HG03064 (cell line): ENCODE data around the gene AGFG1.

ENCODE experiments used
- ATAC-seq: cut with Tn5 transposase; IDR thresholded peaks from one replicate; pipeline ENCODE4 v1.9.1; 2021; ENCODE audit warnings: low read depth; ENCODE audit not compliant: unreplicated experiment

Gene AGFG1, protein sequence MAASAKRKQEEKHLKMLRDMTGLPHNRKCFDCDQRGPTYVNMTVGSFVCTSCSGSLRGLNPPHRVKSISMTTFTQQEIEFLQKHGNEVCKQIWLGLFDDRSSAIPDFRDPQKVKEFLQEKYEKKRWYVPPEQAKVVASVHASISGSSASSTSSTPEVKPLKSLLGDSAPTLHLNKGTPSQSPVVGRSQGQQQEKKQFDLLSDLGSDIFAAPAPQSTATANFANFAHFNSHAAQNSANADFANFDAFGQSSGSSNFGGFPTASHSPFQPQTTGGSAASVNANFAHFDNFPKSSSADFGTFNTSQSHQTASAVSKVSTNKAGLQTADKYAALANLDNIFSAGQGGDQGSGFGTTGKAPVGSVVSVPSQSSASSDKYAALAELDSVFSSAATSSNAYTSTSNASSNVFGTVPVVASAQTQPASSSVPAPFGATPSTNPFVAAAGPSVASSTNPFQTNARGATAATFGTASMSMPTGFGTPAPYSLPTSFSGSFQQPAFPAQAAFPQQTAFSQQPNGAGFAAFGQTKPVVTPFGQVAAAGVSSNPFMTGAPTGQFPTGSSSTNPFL

DNA sequence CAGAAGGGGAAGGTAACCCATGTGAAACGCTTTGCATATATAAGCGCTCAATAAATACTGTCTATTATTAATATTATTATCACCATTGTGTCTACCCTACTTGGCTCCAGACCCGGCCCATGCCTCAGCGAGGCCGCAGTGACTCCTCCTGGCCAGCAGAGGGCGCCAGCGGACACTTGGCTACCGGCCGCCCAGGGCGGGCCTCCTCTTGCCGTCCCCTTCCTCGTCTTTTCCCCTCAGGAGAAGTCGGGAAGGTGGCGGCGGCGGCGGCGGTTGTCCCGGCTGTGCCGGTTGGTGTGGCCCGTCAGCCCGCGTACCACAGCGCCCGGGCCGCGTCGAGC, at the start of gene AGFG1:
Gene AGFG1 (plus strand): TSS at position 233 of the 341 bp plus-strand sequence. CDS start 266 bp downstream, outside the sequence.
- ATAC-seq = peak; percentile 89

DNA sequence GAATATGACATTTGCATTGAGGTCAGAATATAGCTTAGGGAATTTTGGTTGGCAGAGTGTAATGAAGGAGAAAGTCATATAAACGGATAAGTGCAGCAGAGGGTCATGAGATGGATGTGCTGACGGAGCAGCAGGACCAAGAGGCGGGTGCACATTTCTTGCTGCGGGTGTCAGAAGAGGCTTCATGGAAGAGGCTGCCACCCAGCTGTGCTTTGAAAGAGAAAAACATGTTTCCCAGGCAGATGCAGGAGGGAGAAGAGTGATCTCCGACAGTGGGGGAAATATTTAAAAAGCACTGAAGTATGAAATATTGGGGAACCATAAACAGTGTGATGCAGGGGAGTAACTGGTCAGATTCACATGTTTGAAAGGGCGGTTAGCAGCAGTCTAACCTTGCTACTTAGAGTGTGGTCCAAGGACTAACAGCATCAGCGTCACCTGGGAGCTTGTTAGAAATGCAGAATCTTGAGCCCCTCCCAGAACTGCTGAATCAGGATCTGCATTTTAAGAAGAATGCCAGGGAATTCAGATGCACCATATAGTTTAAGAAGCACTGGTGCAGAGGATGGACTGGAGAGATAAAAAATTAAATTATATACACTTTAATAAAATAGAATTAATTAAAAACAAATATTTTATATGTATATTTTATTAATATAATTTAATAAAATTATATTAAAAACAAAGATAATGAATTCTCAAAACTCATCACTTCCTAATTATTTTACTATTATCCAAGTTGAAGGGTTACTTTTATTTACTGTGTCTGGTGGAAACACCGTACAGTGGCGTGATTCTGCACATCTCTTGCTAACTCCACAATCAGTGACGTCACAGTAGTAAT, 48.1 kb upstream of the AGFG1 start:
- ATAC-seq = no peak

DNA sequence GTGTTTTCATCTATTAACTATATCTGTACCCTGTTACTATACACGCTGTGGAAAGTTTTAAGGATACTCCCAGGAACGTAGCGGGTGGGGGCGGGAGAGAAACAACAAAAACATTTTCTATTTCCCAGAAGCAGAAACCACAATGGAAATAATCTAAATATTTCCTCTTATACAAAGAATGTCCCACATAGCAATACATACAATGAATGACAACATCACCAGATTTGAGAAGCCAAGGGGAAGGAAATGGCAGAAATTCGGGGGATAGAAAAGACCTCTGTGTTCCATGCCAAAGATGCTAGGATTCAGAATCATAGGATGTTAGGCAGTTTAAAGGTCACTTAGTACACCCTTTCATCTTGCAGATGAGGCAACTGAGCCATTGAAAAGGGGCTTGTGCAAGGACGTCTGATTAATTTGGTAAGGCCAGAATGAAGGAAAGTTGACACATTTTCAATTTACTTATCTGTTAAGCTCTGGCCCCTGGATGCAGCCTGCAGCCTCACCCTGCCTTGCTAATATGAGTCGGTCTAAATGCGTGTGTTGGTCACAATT, 43.1 kb upstream of the AGFG1 start:
- no peak for ATAC-seq

DNA sequence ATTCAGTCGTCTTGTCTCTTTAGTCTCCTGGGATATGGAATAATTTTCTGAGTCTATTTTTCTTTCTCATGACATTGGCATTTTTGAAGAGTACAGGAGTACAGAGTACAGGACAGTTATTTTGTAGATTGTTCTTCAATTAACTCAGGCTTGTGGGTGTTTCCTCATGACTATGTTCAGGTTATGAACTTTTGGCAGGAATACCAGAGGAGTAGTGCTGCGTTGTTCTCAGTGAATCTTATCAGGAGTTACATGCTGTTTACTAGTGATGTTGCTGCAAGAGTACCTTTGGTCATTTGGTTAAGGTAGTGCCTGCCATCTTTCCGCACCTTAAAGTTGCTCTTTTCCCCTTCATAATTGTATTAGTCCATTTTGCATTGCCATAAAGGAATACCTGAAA, 41.3 kb upstream of the AGFG1 start:
- no peak for ATAC-seq

DNA sequence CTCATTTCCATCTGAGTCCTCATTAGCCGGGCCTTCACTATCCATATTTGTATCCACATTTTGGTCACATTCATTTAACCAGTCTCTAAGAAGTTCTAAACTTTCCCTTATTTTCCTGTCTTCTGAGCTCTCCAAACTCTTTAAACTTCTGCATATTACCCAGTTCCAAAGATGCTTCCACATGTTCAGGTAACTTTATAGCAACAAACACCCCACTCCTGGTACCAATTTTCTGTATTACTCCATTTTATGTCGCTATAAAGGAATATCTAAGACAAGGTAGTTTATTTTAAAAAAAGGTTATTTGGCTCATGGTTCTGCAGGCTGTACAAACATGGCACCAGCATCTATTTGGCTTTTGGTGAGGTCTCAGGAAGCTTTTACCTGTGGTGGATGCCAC, 38.8 kb upstream of the AGFG1 start:
- ATAC-seq = no peak

DNA sequence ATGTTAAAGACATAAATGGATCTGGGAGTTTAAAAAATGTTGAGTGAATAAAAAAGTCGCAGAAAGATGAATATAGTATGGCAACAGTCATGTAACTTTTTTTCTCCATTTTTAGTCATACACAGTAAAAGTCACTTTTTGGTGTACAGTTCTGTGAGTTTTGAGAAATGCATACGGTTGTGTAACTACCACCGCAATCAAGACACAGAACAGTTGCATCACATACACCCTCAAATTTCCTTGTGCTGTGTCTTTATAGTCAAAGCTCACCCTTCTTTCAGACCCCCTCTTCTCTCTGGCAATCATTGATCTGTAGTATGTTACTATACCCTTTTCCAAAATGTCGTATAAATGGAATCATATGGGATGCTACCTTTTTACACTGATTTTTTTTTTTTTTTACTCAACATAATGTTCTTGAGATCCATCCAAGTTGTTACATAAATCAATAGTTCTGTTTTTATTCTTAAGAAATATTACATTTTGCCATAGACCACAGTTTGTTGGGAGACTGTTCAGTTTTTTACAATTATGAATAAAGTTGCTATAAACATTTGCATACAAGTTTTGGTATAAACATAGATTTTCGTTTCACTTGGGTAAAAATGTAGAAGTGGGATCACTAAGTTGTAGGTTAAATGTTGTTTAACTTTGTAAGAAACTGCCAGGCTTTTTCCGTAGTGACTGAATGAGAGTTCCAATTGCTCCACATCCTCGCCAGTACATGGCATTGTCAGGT, 35.4 kb upstream of the AGFG1 start:
- ATAC-seq = no peak

DNA sequence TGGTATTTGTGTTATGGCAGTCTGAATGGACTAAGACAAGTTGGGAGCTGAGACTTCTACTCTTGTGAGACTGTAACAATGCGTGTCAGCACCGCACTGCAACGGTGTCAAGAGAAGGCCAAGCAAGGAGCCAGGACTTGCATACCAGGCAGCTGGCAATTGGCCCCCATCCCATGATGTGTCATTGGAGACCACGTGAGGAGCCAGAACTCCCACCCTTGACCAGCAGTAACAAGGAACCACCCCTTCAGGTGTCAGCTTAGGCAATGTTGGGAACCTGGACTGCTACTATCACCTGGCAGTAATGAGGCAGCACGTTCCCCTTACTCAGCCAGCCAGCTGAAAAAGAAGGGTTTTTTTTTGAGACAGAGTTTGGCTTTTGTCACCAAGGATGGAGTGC, 32.7 kb upstream of the AGFG1 start:
- ATAC-seq = no peak

DNA sequence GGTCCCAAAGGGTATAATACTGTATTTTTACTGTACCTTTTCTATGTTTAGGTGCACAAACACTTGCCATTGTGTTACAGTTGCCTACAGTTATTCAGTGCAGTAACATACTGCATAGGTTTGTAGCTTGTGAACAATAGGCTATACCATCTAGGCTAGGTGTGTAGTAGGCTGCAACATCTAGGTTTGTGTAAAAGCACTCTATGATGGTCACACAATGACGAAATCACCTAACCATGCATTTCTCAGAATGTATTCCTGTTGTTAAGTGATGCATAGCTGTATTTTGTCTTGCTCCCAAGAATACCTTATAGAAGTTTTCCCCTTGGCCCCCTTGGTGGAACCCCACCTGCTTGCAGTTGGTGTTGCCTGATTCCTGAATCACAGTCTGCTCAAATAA, 29.3 kb upstream of the AGFG1 start:
- no peak for ATAC-seq

DNA sequence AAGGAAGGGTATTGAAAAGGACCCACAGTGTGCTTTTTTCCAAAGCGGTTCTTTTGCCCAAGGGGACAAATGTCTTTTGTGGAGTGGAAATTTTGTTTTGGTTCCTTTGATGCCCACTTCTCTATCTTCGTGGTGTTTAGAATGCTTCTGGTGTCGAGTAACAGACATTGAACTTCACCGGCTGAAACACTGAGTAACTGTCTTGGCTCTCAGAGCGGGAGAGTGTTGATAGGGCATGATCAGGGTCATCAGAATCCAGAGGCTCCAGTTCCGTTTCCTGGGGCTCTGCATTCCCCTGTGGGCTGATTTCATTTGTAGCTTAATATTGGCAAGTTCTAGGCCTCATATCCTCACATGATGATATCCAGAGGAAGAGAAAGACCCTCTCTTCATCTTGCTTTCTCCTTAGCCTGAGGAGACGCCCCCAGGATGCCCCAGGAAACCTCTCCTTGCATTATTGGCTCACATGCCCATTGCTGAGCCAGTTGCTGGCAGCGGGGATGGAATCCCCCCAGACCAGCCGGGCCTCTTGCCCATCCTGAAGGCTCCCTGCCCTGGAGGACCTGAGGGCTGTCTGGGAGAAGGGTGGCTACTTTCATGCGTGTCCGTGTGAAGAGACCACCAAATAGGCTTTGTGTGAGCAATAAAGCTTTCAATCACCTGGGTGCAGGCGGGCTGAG, 27.9 kb upstream of the AGFG1 start:
- no peak for ATAC-seq

DNA sequence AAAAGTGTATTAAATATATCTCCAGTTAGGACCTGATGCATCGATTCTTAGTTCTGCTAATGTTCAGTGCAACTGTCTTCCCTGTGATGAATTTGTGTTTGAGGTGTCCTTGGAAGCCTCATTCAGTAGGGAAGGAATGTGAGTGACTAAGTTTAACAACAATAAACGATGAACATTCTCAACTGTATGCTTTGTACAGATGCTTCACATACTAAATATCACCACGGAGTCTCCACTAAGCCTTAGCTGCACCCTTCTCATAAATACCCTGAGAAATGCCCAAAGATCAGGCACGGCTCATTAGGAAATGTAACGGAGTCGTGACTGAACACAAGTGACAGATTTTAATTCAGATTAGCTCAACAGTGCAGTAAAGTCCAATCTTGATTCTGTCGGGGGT, 24.4 kb upstream of the AGFG1 start:
- no peak for ATAC-seq

DNA sequence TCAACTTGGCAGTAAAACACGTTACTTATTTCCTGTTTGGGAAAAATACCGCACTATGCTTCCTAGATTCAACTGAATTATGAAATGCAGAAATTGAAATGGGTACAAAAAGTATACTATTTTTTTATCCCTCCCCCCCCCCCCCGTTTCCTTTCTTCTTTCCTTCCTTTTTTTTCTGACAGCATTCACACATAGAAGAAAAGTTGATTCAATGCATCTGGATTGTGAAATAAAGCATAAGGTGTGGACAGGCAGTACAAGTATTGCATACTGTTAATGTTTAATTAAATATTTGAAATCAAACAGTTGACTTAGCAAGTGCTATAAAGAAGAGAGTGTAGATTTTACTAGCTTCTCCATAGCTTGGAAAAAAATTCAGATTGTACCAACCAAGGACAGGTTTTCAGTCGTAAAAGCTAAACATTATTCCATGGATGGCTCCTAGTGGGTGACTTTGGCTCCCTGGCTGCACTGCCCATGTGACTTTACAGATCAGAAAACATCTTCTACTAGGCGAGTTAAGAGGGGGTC, 21.6 kb upstream of the AGFG1 start:
- no peak for ATAC-seq

DNA sequence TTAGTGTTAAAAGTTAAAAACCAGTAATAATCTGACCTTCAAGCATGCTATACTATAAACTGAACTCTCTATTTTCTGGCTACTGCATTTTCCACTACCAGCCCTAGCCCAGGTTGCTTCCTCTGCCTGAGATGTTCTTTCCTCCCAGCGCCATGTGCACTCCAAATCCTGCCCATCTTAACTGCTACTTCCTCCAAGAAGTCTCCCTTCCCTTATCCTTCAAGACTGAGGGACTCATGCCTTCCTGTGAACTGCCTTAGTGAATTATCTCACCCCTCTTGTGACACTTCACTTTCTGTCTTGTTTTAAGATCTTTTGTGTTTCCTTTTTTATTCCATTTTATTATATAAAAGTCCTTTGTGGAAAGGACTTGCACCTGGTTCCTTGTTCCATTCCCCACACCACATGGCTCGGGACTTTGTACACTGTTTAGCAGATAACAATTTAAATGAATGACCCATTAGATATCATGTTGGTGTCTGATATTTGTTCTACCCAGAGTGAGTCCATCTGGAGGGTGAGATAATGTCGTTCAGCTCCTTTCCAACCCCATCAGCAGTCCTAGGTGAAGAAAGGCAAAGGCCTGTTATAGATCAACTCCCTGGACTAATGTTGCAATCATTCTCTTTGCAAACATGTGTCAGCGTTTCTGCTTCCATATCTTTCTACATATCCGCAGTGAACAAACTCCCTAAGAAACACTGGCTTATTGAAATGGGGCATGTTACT, 20.9 kb upstream of the AGFG1 start:
- no peak for ATAC-seq

DNA sequence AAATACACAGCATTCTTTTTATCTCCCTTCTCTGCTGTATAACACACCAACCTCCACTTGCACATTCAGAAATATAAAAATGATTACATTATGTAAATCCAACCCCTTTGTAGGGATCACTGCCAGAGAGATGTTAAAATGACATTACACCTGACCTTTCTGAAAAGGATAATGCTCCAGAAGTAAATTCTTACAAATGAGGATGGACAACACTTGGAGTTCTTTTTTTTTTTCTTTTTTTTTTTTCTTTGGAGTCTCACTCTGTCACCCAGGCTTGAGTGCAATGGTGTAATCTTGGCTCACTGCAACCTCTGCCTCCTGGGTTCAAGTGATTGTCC, 20.3 kb upstream of the AGFG1 start:
- ATAC-seq = no peak

DNA sequence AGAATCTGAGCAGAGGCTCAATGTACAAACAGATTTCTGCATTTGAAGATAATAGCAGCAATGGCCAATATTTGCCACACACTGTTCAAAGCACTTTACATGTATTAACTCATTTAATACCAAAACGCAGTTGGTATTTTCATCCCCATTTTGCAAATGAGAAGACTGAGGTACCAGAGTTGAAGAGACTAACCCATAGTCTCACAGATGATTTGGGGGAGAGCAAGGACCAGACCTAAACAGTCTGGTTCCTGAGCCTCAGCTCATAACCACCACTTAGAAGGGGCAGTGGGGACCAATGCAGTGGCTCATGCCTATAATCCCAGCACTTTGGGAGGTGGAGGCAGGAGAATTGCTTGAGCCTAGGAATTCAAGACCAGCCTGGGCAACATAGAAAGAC, 18.1 kb upstream of the AGFG1 start:
- ATAC-seq = no peak

DNA sequence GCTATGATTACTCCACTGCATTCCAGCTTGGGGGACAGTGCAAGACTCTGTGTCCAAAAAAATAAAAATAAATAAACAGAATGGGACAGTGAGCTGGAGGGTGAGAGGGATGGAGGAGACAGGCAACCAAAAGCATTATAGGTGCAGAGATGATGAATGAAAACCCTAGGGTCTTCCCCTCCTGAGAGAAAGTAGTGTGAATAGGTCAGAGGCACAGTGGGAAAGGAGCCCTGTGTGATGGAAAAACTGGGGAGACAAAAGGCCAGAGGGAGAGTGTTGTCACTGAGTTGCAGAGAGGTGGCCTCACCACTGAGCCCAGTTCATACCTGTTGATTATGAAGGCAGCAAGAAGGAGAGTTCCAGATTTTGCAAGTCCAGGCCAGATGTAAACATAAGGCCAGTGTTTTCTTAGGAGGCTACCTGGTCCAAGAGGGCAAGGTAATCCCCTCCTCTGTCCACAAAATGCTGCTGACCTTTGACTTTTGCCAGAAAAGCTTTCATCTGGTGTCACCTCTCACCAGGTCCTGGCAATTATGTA, 17.6 kb upstream of the AGFG1 start:
- ATAC-seq = no peak

DNA sequence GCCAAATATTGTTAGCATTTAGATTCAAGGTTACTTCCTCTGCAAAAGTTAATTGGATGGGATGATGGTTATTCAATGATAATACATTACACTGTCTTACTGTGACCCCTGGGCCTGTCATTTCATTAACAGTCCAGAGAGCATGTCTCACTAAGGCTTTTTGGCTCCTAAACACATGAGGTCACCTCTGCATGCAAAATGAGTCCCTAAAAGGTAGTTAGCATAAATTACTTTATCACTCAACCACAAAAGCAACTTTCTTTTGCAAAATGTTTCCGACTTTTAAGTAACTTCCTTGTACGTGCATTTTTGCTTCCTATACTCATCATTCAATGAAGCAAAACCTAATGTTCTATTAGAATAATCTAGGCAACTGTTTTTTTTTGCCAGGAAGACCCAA, 16.8 kb upstream of the AGFG1 start:
- ATAC-seq = no peak

DNA sequence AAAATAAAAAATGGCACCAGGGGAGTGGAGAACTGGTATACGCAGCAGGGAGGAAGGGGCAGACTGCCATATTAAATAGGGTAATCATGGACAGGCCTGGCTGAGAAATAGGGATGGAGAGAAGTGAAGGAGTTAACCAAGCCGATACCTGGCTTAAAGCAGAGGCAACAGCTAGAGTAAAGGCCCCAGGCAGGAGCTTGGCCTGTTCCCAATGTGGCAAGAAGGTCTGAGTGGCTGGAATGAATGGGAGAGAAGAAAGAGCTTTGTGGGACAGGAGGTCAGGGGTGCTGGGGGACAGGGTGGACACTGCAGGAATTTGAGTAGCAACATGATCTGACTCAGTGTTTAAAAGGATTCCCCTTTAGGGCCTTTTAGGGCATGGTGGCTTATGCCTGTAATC, 15.9 kb upstream of the AGFG1 start:
- no peak for ATAC-seq

DNA sequence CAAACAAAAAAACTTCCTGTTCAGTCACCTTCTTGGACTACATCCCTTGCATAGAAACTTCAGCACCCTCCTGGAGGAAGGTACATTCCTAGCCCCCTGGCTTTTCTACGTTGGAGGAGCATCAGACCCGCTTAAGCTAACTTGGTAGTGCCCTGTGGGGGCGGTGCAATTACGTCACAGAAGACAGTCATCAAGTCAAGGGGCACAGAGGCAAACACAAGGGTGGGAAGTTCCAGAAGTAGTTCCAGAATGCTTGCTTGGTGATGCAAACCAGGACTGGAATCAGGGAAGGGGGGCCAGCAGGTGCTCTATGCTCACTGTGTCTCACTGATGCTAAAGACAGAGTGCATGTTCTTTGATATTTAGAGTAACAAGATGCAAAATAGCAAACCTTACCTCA, 15.2 kb upstream of the AGFG1 start:
- ATAC-seq = no peak

DNA sequence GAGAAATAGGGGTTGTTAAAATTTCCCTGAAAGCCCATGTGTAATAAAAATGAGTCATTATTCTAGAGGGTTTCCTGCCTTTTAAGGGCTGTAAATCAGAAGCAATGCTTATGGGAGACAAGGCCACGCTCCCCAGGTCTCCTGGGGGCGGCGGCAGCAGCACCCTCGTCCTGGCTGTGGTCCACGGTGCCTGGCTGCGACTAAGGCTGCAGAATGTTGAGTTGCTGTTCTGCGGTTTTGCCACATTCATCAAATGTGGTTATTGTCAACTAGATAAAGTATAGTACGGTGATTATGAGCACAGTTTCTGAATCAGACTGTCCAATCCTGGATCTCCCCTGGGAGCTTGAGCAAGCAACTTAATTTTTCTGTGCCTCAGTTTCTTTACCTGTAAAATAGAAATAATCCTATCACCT, 11.9 kb upstream of the AGFG1 start:
- ATAC-seq = peak; percentile 40
